GM19043 (cell line): Measurements from ENCODE around the gene CD99.
"Not testable (repeated sequence)": the region's sequence is repeated elsewhere in the genome, so short reads cannot be mapped to it uniquely, and the experiment has no call there.

Experiments
- ATAC-seq: cut with Tn5 transposase; IDR thresholded peaks from one replicate; pipeline ENCODE4 v1.9.1; 2021; ENCODE audit warnings: low read depth; ENCODE audit not compliant: unreplicated experiment

CD99 gene

DNA sequence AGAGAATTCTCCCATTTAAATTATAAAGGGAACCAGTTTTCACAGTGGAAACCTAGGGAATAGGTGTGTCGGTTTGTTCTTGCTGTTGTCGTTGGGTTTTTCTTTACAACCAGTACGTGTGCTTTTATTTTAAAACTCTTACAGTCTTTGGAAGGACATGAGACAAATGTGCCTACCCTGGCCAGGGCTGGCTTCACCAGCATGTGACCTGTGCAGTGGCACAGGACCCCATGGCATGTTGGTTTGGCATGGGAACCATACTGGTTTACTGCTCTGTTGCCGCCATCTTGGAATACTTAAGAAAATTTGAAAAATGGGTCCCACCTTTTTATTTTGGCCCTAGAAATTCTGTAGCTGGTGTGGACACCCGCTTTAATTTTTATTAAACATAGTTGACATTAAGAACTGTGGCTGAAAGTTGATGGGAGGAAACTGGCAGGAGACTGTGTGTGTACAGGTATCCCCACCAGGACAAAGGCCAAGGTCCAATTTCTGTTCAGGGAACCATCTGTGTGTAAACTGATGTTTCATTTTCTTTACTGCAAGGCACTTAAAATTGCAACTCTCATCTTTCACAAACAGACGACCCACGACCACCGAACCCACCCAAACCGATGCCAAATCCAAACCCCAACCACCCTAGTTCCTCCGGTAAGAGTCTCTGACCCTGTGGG lies 28.8 kb downstream of the CD99 start:
- ATAC-seq: no peak

DNA sequence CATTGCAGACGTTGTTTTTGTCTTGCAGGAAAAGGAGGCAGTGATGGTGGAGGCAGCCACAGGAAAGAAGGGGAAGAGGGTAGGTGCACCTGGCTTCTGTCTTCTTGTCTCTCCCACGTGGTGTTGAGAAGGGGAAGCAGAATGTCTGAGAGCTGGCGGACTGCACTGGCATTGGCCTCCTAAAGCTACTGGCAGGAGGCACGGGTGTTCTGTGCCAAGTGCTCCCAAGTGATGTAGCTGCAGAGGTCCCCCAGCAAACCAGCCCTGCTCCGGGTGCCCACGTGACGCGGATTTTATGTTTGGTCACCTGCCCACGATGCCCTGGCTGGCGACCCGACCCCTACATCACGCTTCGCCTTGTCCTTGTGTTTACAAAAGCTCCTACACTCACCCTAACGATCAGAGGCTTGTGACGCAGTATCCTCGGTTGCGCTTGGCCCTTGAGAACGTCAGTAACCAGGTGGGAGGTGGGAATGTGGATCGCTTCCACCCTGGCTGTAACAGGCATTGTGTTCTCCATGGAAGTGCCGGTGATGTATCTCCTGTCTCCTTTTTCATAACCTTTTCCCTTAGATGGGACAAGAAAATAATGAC lies 32.3 kb downstream of the CD99 start:
- no peak for ATAC-seq

DNA sequence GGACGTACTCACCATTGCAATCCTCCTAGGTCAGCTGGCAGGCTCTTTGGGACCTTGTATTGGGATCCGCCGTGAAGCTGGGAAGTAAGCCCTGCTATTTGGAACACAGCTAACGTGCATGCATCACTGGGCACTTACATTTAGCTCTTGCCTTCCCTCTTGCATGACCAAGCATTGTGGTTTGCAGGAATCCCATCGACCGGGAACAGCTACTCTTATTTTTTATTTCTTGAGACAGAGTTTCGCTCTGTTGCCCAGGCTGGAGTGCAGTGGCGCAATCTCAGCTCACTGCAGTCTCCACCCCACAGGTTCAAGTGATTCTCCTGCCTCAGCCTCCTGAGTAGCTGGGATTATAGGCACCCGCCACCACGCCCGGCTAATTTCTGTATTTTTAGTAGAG lies 36.2 kb downstream of the CD99 start:
- not testable (repeated sequence) for ATAC-seq

DNA sequence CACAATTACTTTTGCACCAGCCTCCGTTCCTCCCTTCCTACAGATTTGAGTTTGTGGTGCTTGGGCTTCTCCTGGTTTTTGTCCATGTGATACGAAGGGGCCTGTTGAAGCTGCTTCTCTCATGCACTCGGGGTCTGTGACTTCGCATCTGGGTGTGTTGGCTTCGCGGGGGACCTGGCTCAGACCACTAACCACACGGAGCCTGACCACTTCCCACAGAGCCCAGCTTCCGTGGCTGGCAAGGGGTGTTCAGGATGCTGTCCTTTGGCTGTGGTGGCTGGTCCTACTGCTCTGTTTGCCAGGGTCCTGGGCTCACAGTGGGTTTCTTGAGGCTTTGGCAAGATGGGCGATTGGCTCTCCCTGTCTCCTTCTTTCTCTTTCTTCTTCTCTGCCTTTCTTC lies 41.0 kb downstream of the CD99 start:
- ATAC-seq: no peak

DNA sequence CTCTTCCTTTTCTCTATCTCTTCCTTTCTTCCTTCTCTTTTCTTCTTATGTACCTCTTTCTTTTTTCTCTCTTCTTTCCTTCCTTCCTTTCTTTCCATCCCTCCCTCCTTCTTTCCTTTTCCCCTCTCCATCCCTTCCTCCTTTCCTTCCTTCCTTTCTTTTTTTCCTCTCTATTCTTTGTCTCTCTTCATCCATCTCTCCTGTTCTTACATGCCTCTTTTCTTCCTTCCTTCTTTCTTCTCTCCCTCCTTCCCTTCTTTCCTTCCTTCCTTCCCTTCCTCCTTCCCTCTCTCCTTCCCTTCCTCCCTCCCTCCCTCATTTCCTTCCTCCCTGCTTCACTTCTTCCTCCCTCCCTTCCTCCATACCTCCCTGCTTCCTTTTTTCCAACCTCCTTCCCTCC lies 41.6 kb downstream of the CD99 start:
- no peak for ATAC-seq

DNA sequence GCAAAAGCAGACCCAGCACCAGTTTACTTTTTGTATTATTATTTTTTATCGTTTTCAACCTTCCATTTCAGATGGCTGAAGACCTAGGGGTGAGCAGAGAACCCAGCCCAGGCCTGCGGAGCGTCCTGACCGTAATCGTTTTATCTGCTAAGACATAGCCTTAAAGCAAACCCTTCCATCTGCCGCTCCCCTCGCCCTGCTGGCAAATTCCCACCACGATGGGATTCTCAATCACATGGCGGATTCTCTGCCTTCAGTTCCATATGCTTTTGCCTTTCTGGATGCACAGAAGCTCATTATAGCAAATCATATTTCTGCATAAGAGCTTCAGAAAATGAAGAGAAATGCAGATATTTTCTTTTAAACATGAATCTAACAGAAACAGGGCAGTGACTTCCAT lies 42.2 kb downstream of the CD99 start:
- no peak for ATAC-seq

DNA sequence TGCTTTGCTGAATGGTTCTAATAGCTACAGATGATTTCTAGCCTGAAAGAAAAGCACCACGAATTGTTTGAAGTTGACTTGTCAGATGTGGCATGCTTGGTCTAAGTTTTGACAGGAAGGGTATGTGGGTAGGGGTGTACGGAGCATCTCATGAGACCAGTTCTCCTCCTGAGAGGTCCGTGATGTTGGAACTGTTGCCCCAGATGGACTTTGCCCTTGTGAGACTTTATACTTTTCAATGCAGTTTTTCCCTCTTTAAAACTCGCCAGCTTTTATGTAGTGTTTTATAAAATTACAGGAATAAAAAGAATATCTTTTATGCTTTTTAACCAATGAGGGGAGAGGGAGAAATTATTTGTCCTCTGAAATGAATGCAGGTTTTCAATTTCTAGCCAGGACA lies 44.2 kb downstream of the CD99 start:
- no peak for ATAC-seq

DNA sequence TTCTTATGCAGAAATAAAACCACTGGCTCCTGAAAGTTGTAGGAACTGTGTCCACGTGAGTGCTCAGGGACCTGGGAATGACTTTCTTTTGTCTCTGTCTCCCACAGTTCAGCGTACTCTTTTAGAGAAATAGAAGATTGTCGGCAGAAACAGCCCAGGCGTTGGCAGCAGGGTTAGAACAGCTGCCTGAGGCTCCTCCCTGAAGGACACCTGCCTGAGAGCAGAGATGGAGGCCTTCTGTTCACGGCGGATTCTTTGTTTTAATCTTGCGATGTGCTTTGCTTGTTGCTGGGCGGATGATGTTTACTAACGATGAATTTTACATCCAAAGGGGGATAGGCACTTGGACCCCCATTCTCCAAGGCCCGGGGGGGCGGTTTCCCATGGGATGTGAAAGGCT lies 49.6 kb downstream of the CD99 start:
- ATAC-seq: no peak

DNA sequence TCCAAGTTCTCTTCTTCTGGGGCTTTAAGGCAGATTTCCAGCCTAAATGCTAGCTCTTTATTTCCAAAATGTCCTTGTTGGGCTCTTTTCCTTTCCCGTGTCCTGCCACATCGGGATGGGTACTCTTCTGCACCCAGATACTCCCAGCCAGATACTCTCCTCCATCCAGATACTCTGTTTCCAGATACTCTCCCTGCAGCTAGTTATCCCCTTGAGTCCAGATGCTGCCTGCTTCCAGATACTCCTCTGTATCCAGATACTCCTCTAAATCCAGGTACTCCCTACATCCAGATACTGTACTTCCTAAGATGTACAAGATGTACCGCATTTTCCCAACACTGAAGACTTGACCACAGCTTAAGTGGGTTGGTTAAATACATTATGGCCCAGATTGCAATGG lies 50.3 kb downstream of the CD99 start:
- no peak for ATAC-seq

DNA sequence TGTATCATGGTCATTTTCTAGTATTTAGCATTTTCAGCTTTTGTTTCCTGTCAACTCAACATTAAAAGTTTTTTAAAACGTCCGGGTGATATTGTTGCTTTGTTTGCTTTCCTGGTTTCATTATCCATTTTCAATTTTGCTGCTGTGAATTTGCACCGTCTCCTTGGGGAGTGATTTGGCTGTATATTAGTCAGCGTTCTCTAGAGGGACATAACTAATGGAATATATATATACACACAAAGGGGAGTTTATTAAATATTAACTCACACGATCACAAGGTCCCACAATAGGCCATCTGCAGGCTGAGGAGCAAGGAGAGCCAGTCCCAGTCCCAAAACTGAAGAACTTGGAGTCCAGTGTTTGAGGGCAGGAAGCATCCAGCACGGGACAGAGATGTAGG lies 55.2 kb downstream of the CD99 start:
- ATAC-seq: not testable (repeated sequence)

DNA sequence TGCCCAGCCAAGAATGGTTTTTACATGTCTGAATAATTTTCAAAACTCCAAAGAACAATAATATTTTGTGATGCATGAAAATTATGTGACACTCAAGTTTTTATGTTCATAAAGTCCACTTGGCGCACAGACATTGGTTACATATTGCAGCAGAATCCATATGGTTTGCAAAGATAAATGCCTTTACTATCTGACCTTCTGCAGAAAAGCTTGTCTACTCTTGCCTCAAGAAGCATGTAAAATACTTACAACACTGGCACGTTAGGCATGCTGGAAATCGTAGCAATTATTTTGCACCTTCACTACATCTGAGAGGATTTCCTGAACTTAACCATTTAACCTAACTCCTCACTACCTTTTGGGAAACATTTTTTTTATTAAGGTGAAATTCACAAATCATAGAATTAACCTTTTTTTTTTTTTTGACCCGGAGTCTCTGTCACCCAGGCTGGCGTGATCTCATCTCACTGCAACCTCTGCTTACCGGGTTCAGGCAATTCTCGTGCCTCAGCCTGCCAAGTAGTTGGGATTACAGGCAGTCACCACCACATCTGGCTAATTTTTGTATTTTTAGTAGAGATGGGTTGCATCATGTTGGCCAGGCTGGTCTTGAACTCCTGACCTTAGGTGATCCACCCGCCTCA lies 57.2 kb downstream of the CD99 start:
- no peak for ATAC-seq

DNA sequence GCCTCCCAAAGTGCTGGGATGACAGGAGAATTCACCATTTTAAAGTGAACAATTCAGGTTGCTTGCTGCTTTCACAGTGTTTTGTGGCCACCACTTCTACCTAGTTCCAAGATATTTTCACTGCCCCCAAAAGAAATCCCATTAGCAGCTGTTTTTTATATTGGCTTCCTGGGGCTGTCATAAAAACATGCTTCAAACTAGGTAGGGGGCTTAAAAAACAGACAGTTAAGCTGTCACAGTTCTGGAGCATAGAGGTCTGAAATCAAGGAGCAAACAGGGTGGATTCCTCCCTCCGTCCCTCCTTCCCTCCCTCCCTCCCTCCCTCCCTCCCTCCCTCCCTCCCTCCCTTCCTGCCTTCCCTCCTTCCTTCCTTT lies 57.7 kb downstream of the CD99 start:
- ATAC-seq: no peak

DNA sequence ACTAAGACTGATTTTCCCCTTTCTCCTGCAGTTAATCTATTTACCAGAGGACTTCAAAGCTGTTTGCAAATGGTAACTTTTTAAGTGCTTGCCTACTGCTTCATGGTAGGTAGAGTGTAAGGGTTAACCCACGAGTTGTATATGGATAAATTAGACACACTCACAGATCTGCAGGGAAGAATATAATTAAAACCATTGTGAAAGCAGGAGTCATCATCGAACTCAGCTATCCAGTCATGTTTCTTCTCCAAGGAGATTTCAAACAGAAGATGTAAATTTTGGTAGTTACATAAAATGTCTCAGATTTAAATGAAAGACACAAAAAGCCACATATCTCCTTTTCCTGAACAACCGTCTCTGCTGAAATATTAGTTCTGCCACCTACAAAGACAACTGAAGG lies 60.2 kb downstream of the CD99 start:
- ATAC-seq: no peak

DNA sequence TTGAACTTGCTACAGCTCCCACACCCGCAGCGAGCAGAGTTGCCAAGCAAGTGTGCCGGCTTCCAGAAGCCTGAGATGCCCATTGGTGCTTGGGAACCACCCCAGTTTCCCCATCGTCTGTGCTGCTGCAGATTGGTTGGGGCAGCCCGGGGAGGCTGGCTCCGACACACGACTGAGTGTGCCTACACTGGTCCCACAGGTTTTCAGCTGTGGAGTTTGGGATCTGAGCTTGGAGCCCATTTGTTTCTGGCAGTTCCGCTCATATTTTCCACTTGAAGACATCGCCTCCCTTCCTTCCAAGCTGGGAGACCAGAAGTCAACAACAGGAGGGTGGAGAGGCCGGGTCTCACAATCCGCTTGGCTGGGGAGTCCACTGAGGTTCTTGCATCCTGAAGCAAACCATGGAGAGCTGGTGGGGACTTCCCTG lies 60.8 kb downstream of the CD99 start, which contains the start of gene XG:
TSS of gene XG (plus strand) at position 167 of the 427 bp plus-strand sequence. CDS start at position 402, 235 bp downstream.
- not testable (repeated sequence) for ATAC-seq

DNA sequence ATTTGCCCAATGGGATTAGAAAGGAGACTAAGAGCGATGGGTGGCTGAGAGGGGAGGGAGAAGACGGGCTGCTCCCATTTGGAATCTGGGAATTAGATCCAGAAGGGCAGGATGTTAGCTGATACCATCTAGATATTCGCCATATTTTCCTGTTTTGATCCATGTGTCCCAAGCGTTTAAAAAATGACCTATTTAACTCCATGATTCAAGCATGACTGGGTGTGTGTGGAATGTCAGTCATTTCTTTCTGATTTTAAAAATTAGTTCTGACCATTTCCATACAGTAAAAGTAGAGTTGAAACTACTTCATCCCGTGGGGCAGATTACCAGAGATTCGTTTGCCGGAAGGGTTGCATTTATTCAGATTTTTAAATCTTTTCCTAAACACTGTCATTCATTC lies 61.3 kb downstream of the CD99 start:
- ATAC-seq: not testable (repeated sequence)

DNA sequence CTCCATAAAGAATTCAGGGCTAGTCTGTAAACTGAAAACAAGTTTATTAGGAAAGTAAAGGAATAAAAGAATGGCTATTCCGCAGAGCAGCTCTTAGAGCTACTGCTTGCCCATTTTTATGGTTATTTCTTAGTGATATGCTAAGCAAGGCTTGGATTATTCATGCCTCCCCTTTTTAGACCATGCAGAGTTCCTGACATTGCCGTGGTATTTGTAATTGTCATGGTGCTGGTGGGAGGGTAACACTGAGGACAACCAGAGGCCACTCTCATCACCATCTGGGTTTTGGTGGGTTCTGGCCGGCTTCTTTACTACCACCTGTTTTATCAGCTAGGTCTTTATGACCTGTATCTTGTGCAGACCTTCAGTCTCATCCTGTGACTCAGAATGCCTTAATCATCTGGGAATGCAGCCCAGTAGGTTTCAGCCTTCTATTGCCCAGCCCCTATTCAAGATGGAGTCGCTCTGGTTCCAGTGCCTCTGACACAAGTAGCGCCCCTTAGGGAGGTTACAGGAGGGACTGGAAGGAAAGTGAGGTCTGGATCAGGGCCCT lies 64.1 kb downstream of the CD99 start:
- not testable (repeated sequence) for ATAC-seq

DNA sequence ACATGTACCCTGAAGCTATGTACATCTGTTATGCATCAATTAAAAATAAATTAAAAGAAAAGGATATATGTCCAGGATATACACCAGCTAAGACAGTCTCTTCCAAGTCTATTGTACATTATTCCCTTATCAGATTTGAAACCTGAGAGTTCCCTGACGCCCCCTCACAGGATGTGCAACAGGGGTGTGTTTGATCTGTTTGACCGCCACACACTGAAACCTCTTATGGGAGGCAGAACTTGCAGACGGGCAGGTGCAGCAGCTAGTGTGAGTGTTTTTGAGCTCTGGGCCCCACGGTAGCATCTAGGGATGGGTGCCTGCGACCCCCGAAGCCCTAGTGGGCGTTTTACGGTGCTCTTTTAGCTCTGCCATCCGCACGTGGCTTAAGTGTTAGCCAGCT lies 65.5 kb downstream of the CD99 start:
- no peak for ATAC-seq

DNA sequence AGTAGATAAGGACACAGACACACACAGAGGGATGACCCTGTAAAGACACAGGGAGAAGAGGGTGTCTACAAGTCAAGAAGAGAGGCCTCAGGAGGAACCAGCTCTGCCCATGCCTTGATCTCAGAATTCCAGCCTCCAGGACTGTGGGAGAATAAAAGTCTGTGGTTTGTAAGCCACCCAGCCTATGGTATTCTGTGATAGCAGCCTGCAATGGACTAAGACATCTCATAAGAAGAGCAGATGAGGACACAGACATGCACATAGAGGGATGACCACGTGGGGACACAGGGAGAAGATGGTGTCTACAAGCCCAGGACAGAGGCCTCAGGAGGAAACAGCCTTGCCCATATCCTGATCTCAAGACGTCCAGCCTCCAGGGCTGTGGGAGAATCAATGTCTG lies 70.2 kb downstream of the CD99 start:
- no peak for ATAC-seq

DNA sequence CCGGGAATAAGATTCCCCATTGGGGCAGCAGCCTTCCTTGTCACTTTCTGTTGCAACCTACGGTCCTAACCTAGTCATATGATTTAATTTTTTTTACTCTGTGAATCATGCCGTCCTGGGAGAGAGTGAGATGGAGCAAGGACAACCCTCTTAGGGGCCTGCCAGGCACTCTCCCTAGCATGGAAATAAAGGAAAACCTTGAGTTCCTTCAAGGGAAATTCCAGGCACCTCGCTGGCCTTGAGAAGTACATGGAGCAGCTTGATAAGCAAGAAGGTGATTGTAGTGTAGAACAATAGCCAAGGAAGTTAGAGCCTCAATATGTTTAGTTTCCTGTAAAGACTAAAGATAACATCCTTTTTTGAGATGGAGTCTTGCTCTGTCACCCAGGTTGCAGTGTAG lies 71.6 kb downstream of the CD99 start:
- ATAC-seq: not testable (repeated sequence)

DNA sequence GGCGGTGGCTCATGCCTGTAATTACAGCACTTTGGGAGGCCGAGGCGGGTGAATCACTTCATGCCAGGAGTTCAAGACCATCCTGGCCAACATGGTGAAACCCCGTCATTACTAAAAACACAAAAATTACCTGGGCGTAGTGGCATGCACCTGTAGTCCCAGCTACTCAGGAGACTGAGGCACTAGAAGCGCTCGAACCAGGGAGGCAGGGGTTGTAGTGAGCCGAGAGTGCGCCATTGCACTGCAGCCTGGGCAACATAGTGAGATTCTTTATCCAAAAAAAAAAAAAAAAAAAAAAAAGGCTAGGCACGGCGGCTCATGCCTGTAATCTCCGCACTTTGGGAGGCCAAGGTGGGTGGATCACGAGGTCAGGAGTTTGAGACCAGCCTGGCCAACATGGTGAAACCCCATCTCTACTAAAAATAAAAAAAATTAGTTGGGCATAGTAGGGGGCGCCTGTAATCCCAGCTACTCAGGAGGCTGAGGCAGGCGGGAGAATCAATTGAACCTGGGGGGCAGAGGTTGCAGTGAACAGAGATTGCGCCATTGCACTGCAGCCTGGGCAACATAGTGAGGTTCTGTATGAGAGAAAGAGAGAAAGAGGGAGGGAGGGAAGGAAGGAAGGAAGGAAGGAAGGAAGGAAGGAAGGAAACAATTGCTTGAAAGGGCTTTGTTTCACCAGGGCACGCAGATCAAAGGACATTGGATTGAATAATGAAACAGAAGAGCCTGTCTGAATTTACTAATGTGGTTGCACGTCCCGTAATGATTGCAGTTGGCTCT lies 73.9 kb downstream of the CD99 start:
- not testable (repeated sequence) for ATAC-seq

DNA sequence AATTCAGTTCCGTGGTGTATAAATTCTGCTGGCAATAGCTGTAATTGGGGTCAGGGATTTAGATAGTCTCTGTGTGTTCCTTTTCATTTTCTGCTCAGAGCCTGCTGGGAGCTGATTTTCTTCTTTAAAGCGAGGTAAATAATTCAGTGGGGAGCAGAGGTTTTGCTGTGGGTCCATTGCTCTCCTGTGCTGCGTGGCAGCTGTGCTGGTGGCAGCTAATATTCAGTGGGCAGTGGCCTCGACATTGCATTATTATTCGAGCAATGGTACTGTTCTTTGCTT lies 74.4 kb downstream of the CD99 start:
- no peak for ATAC-seq
